ENCODE results near the gene OBP2A. TPM values are rescaled to one million over a fixed set of nuclear protein-coding genes. Genes with fewer than 3 reads are reported as not detected.

Gene OBP2A
- total and polyA plus RNA-seq, 2 of the 8 experiments (the other 6 are each of a cell fraction or from before 2014, with no cell fraction given) = not detected

GRCh38 chr9:135579356-135579755 is 33.4 kb downstream of the OBP2A start:
- no peak overlapping the region for H2AFZ ChIP-seq (ENCODE audit: low read length)
- ChIA-PET CTCF (ENCODE audit: partially characterized antibody) (no interaction called here), POLR2A (ENCODE audit: partially characterized antibody) (no interaction called here)
- no peaks in the 10 kb centered on the region for H3K79me1 ChIP-seq (ENCODE audit: low read depth, low read length)
- H4K91ac ChIP-seq (replicated peaks; ENCODE audit: insufficient read length, low read length) = no peak overlapping the region
- H3K14ac ChIP-seq (ENCODE audit: insufficient read length) = no peak overlapping the region
- no peak overlapping the region for H4K5ac ChIP-seq (ENCODE audit: insufficient read length, low read depth, low read length)
- no peak overlapping the region for H3K4me2 ChIP-seq (ENCODE audit: insufficient read depth in 1 of 2, low read depth in 2 of 2, low read length in 2 of 2)
- H3K4me1 ChIP-seq (replicated peaks in 1 of 4; ENCODE audit: control insufficient read depth in 3 of 4, insufficient read depth in 4 of 4, low read length in 3 of 4) = no peaks in the 10 kb centered on the region
- no peak overlapping the region for H3K9ac ChIP-seq (replicated peaks in 1 of 4; ENCODE audit: extremely low read depth in 1 of 4, low read depth in 3 of 4, low read length in 3 of 4)
- H3K9me3 ChIP-seq (ENCODE audit: insufficient read depth in 2 of 2, low read depth in 1 of 2, low read length in 1 of 2) = peaks cover 2 to 3% of the 10 kb centered on the region in 2 experiments; a peak in 1 of 4 replicates
- no peak overlapping the region for H3K18ac ChIP-seq (ENCODE audit: extremely low read depth, low read length)
- no peak overlapping the region for H3K23ac ChIP-seq (ENCODE audit: insufficient read length)
- H3K36me3 ChIP-seq (ENCODE audit: control insufficient read depth in 2 of 4, insufficient read depth in 4 of 4, low read length in 3 of 4) = no peaks in the 10 kb centered on the region
- H2BK5ac ChIP-seq (ENCODE audit: low read depth, low read length) = no peak overlapping the region
- no peaks in the 10 kb centered on the region for H4K20me1 ChIP-seq (replicated peaks in 1 of 2; ENCODE audit: control insufficient read depth in 1 of 2, insufficient read depth in 2 of 2, low read length in 2 of 2)
- no peak overlapping the region for H2AK5ac ChIP-seq (ENCODE audit: low read depth, low read length)
- H3K23me2 ChIP-seq (ENCODE audit: low read depth, low read length) = peaks cover 15% of the 10 kb centered on the region; the same call in 1 of the 2 replicates
- FAIRE-seq = no peak
- H3K56ac ChIP-seq (replicated peaks; ENCODE audit: insufficient read length, low read depth, low read length) = peak overlapping the region; percentile 86
- DNase-seq (ENCODE audit: low read depth in 1 of 2, low spot score in 2 of 2) = no peak
- TF ChIP-seq POLR2AphosphoS5 (IDR thresholded peaks at IDR 0.05; ENCODE audit: low read depth, low read length) = no peak
- TF ChIP-seq TBP (IDR thresholded peaks at IDR 0.05; ENCODE audit: low read depth, low read length) = no peak
- TF ChIP-seq JUND (IDR thresholded peaks at IDR 0.05; ENCODE audit: low read length) = no peak
- no peak overlapping the region for H3K27ac ChIP-seq (ENCODE audit: low read depth, low read length)
- WGBS, 2 experiments (ENCODE audit: extremely low coverage in 1 of 2, insufficient coverage in 1 of 2, insufficient read length in 1 of 2, insufficient replicate concordance in 2 of 2, low coverage in 1 of 2, low lambda C conversion rate in 2 of 2, missing lambda C conversion rate in 1 of 2) = 45 to 100% methylated on average over 2 of the region's 2 CpGs
- no peak overlapping the region for H3K4ac ChIP-seq (replicated peaks; ENCODE audit: insufficient read length, low read depth, low read length)
- no peak overlapping the region for H3K4me3 ChIP-seq (ENCODE audit: extremely low read depth in 1 of 4, insufficient read depth in 2 of 4, low read depth in 3 of 4, low read length in 4 of 4)
- H3K27me3 ChIP-seq (replicated peaks in 1 of 4; ENCODE audit: control insufficient read depth in 3 of 4, extremely low read depth in 1 of 4, insufficient read depth in 3 of 4, low read length in 3 of 4) = no peaks in the 10 kb centered on the region
- no peaks in the 10 kb centered on the region for H3K79me2 ChIP-seq (ENCODE audit: control insufficient read depth in 1 of 2, insufficient read depth in 2 of 2, low read length in 2 of 2)
- no peak overlapping the region for H2BK120ac ChIP-seq (replicated peaks; ENCODE audit: low read depth, low read length)
- no peak overlapping the region for H2BK12ac ChIP-seq (ENCODE audit: low read depth, low read length)
- no peak overlapping the region for H2BK20ac ChIP-seq (ENCODE audit: low read length)
- H2BK15ac ChIP-seq (ENCODE audit: low read length) = no peak overlapping the region
- H4K8ac ChIP-seq (ENCODE audit: extremely low read depth, insufficient read depth, low read length) = no peak overlapping the region

Data from H1 (cell line).